Renal pelvis (tissue), 4 donors: ENCODE results near the gene CDCA8. TPM values are rescaled to one million over a fixed set of nuclear protein-coding genes. Genes with fewer than 3 reads are reported as not detected.

Source experiments
- DNase-seq: peaks from one replicate; pipeline ENCODE4 v3.0.0-alpha.2; 2013
- polyA plus RNA-seq, 3 donors: library from polyadenylated mRNA; unstranded; fragments of 120-200 nt; gene quantifications; one replicate each; pipeline ENCODE4 v1.2.1, GENCODE V29; 2013; ENCODE audit not compliant: insufficient read length in 3 of 3

Gene CDCA8
- polyA plus RNA-seq, 3 donors, result 16.0 to 21.4 (median 19.2) TPM

DNA sequence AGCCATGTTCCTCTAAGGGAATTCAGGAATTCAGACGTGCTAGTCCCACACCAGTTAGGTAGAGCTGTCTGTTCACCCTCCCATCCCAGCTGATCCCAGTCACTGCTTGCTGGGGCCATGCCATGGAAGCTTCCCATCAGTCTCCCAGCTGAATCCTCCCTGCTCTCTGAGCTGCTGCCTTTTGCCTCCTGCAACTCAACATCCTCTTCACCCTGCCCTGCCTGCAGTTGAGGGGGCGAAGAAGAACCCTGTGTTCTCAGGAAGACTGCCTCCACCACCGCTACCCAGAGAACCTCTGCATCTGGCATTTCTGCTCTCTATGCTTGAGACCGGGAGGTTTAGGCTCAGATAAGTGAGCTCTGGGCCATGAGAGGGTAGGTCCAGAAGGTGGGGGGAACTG is 16.2 kb downstream of the CDCA8 start:
- no peak for DNase-seq

DNA sequence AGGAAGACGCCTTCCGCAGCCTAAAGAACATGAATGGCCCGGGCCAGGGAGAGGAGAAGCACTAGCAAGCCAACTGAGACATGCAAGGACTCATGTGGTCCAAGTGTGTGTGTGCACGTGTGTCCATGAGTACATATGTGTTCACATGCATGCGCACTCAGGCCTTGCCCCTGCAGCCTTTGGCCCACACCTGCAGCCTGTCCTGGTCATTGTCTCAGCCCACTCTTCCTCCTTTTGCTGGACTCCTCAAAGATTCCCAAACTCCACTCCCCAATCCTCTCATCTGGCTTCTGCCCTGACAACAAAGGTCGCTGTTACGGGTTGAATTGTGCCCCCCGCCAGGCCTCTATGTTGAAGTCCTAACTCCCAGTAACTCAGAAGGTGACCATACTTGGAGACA is 21.9 kb downstream of the CDCA8 start:
- no peak for DNase-seq

- DNase-seq, result no peak
These were observed 22.4 kb downstream of the CDCA8 start for GRCh38 chr1:37714689-37715088.

GRCh38 chr1:37716321-37716720 is 24.0 kb downstream of the CDCA8 start:
- DNase-seq, result no peak

- no peak for DNase-seq
These were observed 25.3 kb downstream of the CDCA8 start for GRCh38 chr1:37717631-37718030.

GRCh38 chr1:37718181-37718900 is 26.0 kb downstream of the CDCA8 start:
- DNase-seq, result no peak

DNA sequence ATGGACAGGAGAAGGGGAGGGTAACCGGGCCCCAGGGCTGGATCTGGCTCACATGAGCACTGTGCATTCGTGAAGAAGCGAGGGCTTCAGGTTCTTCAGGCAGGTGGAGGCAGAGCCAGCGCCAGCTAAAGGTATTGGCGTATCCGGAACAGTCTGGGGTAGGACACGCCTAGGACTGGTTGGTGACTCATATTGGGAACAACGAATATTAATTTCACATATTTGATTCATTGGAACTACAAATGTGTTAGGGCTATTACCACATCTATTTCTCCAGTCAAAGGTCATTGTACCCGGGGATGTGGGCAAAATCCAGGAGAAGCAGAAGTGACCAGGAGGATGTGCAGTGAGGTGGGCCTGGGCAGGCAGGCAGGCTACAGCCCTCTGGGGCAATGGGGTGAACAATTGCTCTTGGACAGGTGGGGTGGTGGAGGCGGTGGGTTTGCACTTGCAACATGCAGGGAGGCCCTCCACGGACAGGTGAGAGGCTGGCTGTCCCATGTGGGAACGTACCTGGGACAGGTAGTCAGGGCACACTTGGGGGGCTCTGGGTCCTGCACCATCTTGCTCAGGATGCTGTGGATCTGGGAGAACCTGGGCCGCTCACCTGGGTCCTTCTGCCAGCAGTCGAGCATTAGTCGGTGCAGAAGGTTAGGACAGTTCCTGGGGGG is 26.7 kb downstream of the CDCA8 start:
- no peak for DNase-seq

DNA sequence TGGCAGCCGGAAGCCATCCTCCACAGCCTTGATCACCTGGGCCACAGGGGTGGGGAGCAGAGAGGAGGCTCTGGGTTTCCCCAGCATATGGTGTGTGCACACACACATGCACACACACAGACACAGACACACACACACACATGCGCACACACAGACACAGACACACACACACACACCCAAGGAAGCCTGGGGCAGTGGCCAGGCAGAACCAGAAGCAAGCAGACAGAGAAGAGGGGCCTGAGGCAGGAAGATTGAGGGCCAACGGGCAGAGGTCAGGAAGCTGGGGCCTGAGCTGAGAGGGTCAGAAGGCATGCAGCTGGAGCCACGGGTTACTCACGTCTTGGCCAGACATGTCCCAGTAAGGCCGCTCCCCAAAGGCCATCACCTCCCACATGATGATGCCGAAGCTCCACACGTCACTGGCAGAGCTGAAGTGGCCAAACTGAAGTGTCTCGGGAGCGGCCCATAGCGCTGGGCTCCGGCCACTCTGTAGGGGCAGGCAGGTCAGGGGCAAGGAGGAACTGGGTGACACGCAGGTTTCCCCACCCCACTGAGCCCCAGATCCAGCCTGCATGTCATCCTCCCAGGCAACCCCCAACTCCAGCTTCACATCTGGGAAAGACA is 27.4 kb downstream of the CDCA8 start:
- DNase-seq, result no peak

- DNase-seq, result no peak
These were observed 28.2 kb downstream of the CDCA8 start for GRCh38 chr1:37720231-37721130.

GRCh38 chr1:37721565-37721964 is 29.2 kb downstream of the CDCA8 start:
- no peak for DNase-seq

DNA sequence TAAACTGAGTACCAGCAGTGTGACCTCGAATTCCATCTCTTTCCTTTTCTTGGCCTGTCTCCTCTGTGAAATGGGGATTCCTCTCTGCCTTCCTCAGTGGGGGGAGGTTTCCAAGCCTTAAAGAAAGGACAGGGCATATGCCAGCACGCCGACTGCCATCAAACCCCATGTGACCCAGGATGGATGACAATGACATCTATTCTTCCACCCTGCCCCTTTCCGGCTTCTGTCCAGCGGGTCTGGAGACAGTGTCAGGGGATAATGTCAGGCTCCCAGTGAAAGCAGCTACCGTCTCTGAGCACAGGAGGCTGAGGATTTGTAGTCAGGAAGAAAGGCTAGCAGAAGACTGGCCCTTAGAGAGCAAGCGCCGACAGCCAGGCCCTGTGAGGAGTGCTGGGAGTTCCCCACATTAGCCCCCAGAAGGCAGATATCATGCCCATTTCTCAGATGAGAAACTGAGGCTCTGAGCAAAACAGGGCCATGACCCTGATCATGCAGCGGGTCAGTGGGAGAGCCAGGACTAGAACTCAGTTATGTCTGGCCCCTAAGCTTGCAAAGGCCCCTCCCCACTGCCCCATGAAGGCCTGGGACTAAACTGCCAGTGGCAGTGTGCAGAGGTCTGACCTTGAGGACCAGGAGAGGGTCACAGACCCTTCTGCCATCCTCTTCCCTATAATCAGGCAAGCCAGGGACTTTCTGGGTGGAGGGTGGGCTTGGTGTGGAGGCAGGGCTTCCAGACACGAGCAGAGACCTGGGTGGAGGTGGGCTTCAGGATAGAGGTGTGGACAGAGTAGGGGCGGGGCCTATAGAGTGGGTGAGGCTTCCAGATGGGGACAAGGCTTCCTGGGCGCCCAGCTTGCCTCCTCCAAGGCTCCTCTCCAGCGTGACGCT is 30.1 kb downstream of the CDCA8 start:
- no peak for DNase-seq

DNA sequence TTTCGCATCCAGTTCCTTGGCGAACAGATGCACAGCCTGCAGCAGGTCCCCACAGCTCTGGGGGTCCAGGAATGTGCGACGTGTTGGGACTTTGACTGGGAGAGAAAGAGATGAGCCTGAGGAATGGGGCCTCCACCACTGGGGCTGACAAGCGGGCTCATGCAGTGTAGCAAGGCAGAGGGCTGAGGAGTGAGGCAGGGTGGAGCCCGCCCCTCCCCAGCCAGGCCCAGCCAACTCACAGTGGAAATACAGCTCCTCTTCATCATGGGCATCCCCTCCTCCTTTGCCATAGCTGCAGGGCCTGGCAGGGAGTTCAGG is 30.7 kb downstream of the CDCA8 start:
- no peak for DNase-seq

- no peak for DNase-seq
These were observed 31.2 kb downstream of the CDCA8 start for GRCh38 chr1:37723390-37724078.

- DNase-seq, result no peak
These were observed 32.3 kb downstream of the CDCA8 start for GRCh38 chr1:37724575-37724974.

GRCh38 chr1:37725851-37726613 is 33.7 kb downstream of the CDCA8 start:
- no peak for DNase-seq

GRCh38 chr1:37726751-37727585 is 34.7 kb downstream of the CDCA8 start:
- DNase-seq, result no peak

DNA sequence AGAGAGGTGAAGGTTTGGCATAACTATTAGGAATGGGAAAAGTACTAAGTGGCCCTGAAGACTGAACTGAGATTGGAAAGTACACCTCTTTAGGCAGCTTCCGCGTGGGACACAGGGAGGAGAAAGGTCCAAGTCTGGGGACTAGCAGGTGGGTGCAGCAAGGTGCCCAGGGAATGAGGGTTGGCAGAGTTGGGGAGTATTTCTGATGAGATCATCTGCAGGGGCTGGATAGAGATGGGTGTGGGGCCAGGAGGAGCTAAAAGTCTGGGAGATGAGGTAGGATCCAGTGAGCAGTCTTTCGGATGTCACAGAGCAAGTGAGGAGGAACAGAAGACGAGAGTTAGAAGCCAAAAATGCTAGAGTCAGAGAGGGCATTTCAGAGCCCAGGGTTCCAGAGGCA is 36.1 kb downstream of the CDCA8 start:
- no peak for DNase-seq

DNA sequence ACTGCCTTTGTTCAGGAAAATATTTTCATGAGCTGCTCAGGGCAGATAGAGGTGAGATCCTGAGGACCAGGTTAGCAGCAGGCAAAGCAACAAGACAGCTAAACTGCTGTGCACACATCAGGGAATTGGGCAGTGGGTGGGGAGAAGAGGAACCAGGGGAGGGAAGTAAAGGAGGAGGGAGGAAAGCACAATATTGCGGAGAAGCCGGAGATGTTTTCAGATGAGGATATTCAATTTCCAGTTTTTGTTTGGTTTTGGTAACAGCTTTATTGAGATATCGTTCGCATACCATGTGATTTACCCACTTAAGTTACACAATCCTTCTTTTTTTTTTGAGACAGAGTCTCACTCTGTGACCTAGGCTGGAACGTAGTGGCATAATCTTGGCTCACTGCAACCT is 38.1 kb downstream of the CDCA8 start:
- DNase-seq, result no peak
